Activated CD8-positive, alpha-beta memory T cell treated with anti-CD3 and anti-CD28 coated beads, Interleukin-2, amount 50 U/mL, for 4 hours (primary cell): ENCODE results near the gene TTC34.

Source experiments
- DNase-seq: peaks from one replicate; pipeline ENCODE4 v3.0.0-alpha.2; 2020

The TTC34 gene

GRCh38 chr1:2601721-2602303 lies 199.7 kb downstream of the TTC34 start:
- no peak for DNase-seq

- DNase-seq, result no peak
Measured at GRCh38 chr1:2598329-2598931, 203.1 kb downstream of the TTC34 start.

- DNase-seq, result no peak
Measured at GRCh38 chr1:2597441-2598328, 203.8 kb downstream of the TTC34 start.

- DNase-seq, result no peak
Measured at GRCh38 chr1:2596530-2597333, 204.8 kb downstream of the TTC34 start.

GRCh38 chr1:2595812-2596529 lies 205.5 kb downstream of the TTC34 start:
- DNase-seq, result no peak

GRCh38 chr1:2595261-2595811 lies 206.2 kb downstream of the TTC34 start:
- no peak for DNase-seq

- no peak for DNase-seq
Measured at GRCh38 chr1:2594641-2595131, 206.8 kb downstream of the TTC34 start.

GRCh38 chr1:2594001-2594640 lies 207.4 kb downstream of the TTC34 start:
- no peak for DNase-seq

- no peak for DNase-seq
Measured at GRCh38 chr1:2593251-2593878, 208.1 kb downstream of the TTC34 start.

- DNase-seq, result no peak
Measured at GRCh38 chr1:2592672-2593071, 208.8 kb downstream of the TTC34 start.

GRCh38 chr1:2591581-2592261 lies 209.8 kb downstream of the TTC34 start:
- peak; percentile 11 for DNase-seq

GRCh38 chr1:2591233-2591580 lies 210.3 kb downstream of the TTC34 start:
- DNase-seq, result no peak

GRCh38 chr1:2590233-2591141 lies 211.0 kb downstream of the TTC34 start:
- peak; percentile 14 for DNase-seq

- DNase-seq, result no peak
Measured at GRCh38 chr1:2589431-2590232, 211.9 kb downstream of the TTC34 start.

- DNase-seq, result no peak
Measured at GRCh38 chr1:2588661-2589430, 212.6 kb downstream of the TTC34 start.

GRCh38 chr1:2587860-2588571 lies 213.5 kb downstream of the TTC34 start:
- no peak for DNase-seq
